GM12872 (cell line): ENCODE measurements around the gene PRDM4.

Experiments used
- CTCF ChIP-seq: IDR thresholded peaks from 3 replicates; pipeline ENCODE4 v1.5.1; 2011; ENCODE audit warnings: low read depth, mild to moderate bottlenecking, low read length, moderate library complexity; ENCODE audit not compliant: insufficient read depth

PRDM4 gene

GRCh38 chr12:107704041-107704440, 56.9 kb downstream of the PRDM4 start:
- TF ChIP-seq CTCF = no peak

DNA sequence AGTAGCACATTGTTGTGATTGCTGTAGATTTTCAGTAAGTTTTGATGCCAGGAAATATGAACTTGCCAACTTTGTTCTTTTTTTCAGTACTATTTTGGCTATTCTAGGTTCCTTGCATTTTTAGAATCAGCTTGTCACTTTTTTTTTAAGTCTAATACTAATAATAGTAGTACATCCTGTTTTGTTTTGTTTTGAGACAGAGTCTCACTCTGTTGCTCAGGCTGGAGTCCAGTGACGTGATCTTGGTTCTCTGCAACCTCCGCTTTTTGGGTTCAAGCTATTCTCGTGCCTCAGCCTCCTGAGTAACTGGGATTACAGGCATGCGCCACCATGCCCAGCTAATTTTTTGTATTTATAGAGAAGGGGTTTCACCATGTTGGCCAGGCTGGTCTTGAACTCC, 58.8 kb downstream of the PRDM4 start:
- no peak for TF ChIP-seq CTCF

DNA sequence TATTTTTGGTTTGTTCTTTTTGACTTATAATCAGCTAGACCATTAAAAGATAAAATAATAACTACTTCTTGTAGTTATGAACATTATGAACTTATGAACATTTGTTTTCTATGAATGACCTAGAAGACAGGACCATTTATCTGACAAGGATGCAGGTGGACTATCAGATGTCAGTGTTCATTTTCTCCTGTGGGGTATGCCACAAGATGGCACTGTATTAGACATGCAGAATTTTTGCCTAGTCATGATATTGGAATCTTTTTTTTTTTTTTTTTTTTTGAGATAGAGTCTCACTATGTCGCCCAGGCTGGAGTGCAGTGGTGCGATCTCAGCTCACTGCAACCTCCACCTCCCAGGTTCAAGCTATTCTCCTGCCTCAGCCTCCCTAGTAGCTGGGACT, 65.2 kb downstream of the PRDM4 start:
- TF ChIP-seq CTCF = 0 out of 3 replicates have a peak, but pooled peaks have one; percentile 9

DNA sequence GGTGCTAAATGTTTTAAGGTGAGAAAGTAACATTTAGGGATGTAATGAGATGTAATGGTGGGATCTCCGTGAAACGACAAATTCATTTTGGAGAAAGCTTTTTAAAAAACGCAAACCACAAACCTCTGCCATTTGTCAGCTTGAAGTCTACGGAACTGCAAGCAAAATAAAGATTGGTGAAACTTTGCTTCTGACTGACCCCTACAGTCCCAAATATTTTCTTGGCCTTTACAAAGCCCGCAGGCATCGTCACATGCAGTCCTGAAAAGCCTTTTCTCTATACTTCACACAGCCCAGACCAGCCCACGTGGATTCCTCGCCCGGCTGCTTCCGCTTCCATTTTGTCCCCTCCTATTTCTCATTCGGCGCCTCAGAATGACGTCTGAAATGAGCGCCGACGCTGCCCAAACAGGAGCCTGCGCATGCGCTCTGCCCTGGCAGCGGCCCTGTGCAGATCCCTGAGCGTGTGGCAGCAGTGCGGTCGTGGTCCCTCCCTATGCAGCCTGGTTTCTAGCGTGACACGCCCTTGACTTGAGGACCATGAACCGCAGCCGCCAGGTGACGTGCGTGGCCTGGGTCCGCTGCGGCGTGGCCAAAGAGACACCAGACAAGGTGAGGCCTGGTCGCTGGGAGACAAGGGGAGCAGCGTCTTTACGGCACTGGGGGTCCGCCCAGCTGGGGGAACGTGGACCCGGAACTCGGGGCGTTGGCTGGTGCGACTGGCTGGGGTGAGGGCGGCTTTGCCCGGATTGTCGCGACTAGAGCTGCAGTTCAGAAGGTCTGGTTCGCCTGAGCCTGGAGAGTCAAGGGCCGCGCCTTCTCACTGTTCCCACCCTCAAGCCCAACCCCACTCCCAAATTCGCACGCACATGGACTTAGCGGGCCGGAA, 75.3 kb downstream of the PRDM4 start, which contains the start of gene PWP1:
Gene PWP1 (plus strand): TSS at position 440 of the 889 bp plus-strand sequence. CDS start 101 bp downstream, at position 541.
- TF ChIP-seq CTCF = no peak

DNA sequence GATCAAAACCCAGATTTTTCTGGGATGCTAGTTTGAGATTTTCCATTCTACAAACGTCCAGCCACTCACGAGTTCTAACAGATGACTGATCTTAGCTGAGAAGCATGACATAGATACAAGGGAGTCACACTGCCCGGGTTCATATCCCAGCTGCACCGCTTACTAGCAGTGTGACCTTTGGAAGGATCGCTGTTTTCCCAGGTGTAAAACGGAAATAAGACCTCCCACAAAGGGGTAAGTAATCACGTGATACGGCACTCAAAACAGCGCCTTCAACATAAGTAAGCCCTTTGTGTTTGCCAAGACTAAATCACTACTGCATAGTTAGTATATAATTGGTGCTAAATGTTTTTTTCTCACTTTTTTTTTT, 76.0 kb downstream of the PRDM4 start:
- TF ChIP-seq CTCF = no peak

DNA sequence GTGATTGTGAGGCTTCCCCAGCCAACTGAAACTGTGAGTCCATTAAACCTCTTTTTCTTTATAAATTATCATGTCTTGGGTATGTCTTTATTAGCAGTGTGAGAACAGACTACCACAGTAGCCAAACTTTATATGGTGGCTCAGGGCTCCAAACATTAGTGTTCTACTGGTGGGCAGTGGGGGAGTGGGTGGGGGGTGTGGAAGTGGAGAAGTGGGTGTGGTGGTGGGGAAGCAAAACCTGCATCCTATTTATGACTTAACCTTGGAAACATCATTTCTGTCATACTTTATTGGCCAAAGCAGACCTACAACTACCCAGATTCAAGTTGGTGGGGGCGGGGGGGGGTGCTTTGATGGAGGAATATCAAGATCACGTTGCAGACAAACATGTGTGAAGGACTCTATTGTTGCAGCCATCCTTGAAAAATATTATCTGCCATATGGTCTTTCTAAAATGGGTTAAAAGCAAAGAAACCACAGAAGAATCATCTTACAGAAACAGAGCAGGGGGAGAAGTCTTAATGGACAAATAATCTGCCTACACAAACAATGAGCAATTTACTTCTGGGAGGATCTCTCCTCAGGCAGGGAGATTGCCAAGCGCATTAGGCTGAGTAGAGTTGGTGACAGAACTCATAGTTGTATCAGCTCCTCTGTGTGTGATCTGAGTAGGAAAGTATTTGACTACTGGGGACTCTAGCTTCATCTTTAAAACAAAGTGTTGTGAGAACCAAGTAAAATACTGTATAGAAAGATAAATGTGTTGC, 76.7 kb downstream of the PRDM4 start:
- TF ChIP-seq CTCF = no peak
